Endothelial cell of umbilical vein (primary cell): ENCODE data around the gene SLC22A7. TPM values are rescaled to one million over a fixed set of nuclear protein-coding genes. Genes with fewer than 3 reads are reported as not detected.
"Not testable (repeated sequence)": the region's sequence is repeated elsewhere in the genome, so short reads cannot be mapped to it uniquely, and the experiment has no call there.

Source experiments
- BruUV-seq: library from RNA; stranded (reverse); fragments of 400-500 nt; replicated peaks from 2 replicates; lab custom pipeline; 2021; lab: Mats Ljungman, UMichigan
- CTCF ChIA-PET: fragments of 300-600, 350-600 bp; sonication (Branson Sonifier 250); formaldehyde crosslinking; loops from one replicate; lab custom pipeline; 2021; ENCODE audit warnings: antibody characterized with exemption, inconsistent platforms; lab: Charles Lee
- POLR2A ChIA-PET: fragments of 300-600, 350-600 bp; sonication (Branson Sonifier 250); formaldehyde crosslinking; loops from one replicate; lab custom pipeline; 2021; ENCODE audit warnings: antibody characterized with exemption, inconsistent platforms; lab: Charles Lee
- DNase-seq: peaks from one replicate; pipeline ENCODE4 v3.0.0-alpha.2; 2011; ENCODE audit warnings: low read depth, low spot score
- FAIRE-seq: peaks from 2 replicates; lab custom pipeline; 2011; peaks lifted over from hg19 to GRCh38; lab: Jason Lieb, UNC
- H2AFZ ChIP-seq: 2 replicates; pipeline ENCODE4 v1.6.0; 2012; ENCODE audit warnings: low read depth, low read length, control low read depth, inconsistent platforms
- H3K27ac ChIP-seq: 2 replicates; pipeline ENCODE4 v1.5.1; 2011; ENCODE audit warnings: low read depth, mild to moderate bottlenecking, control low read depth, low read length, moderate library complexity; ENCODE audit not compliant: insufficient read depth
- H3K27me3 ChIP-seq, 2 experiments: 2 replicates each; pipeline versions ENCODE4 v1.6.0 to v1.6.1; 2011; ENCODE audit warnings: low read length in 2 of 2, mixed read lengths in 1 of 2; ENCODE audit not compliant: control insufficient read depth in 2 of 2, insufficient read depth in 2 of 2
- H3K36me3 ChIP-seq, 2 experiments: 2 replicates in 1 of 2; 3 replicates in 1 of 2; pipeline ENCODE4 v1.5.1; 2011; ENCODE audit warnings: low read length in 2 of 2, mild to moderate bottlenecking in 1 of 2, moderate library complexity in 1 of 2; ENCODE audit not compliant: control insufficient read depth in 2 of 2, insufficient read depth in 2 of 2; ENCODE audit errors: extremely low read depth in 1 of 2
- H3K4me1 ChIP-seq: 3 replicates; pipeline ENCODE4 v1.5.1; 2011; ENCODE audit warnings: mild to moderate bottlenecking, low read length; ENCODE audit not compliant: control insufficient read depth, insufficient read depth; ENCODE audit errors: extremely low read depth
- H3K4me2 ChIP-seq: 2 replicates; pipeline ENCODE4 v1.6.1; 2011; ENCODE audit warnings: low read length, control low read depth, mixed read lengths; ENCODE audit not compliant: insufficient read depth
- H3K4me3 ChIP-seq, 3 experiments: fragments of 200-600 bp in 1 of 3; sonication (generic), shearing (Covaris generic) in 1 of 3; replicated peaks in 1 of 3; 2 replicates each; pipeline ENCODE4 v1.5.1; 2011 to 2016; ENCODE audit warnings: control low read depth in 3 of 3, low read length in 3 of 3, mild to moderate bottlenecking in 2 of 3, inconsistent platforms in 1 of 3, low read depth in 1 of 3, moderate library complexity in 1 of 3; ENCODE audit not compliant: insufficient read depth in 1 of 3
- H3K79me2 ChIP-seq: 2 replicates; pipeline ENCODE4 v1.6.0; 2012; ENCODE audit warnings: low read length, inconsistent platforms; ENCODE audit not compliant: control insufficient read depth, insufficient read depth
- H3K9ac ChIP-seq: replicated peaks from 2 replicates; pipeline ENCODE3; 2011; ENCODE audit warnings: low read length, control low read depth; ENCODE audit not compliant: insufficient read depth; ENCODE audit errors: extremely low read depth
- H3K9me1 ChIP-seq: replicated peaks from 3 replicates; pipeline ENCODE4 v1.6.0; 2011; ENCODE audit warnings: mild to moderate bottlenecking, low read length; ENCODE audit not compliant: control insufficient read depth, insufficient read depth; ENCODE audit errors: extremely low read depth
- H3K9me3 ChIP-seq: replicated peaks from 2 replicates; pipeline ENCODE4 v1.5.1; 2012; ENCODE audit warnings: low read length, inconsistent platforms; ENCODE audit not compliant: control insufficient read depth, insufficient read depth
- H4K20me1 ChIP-seq: replicated peaks from 2 replicates; pipeline ENCODE3; 2011; ENCODE audit warnings: mild to moderate bottlenecking, low read length; ENCODE audit not compliant: control insufficient read depth, insufficient read depth; ENCODE audit errors: extremely low read depth
- EZH2 ChIP-seq: IDR thresholded peaks from 2 replicates; pipeline ENCODE4 v1.6.1; 2012; ENCODE audit warnings: borderline replicate concordance, low read depth, mild to moderate bottlenecking, moderate library complexity, low read length, inconsistent platforms; ENCODE audit not compliant: severe bottlenecking
- FOS ChIP-seq: IDR thresholded peaks from 2 replicates; pipeline ENCODE4 v1.6.1; 2011; ENCODE audit warnings: mild to moderate bottlenecking, low read length, moderate library complexity, borderline replicate concordance; ENCODE audit not compliant: insufficient read depth
- GATA2 ChIP-seq: IDR thresholded peaks from 2 replicates; pipeline ENCODE4 v1.7.0; 2011; ENCODE audit warnings: low read depth, mild to moderate bottlenecking, moderate library complexity, mixed read lengths, low read length; ENCODE audit not compliant: insufficient read length, insufficient read depth
- JUN ChIP-seq: IDR thresholded peaks from 2 replicates; pipeline ENCODE4 v1.6.1; 2011; ENCODE audit warnings: borderline replicate concordance, low read depth; ENCODE audit not compliant: insufficient read length, insufficient read depth
- MAX ChIP-seq: IDR thresholded peaks from 2 replicates; pipeline ENCODE4 v1.6.1; 2011; ENCODE audit not compliant: insufficient read depth, insufficient read length
- MYC ChIP-seq: IDR thresholded peaks from one replicate; pipeline ENCODE4 v1.6.1; 2011; ENCODE audit warnings: mild to moderate bottlenecking, low read depth, low read length
- POLR2A ChIP-seq: IDR thresholded peaks from 2 replicates; pipeline ENCODE4 v1.6.1; 2012; ENCODE audit warnings: low read depth, mild to moderate bottlenecking, control low read depth, low read length
- POLR2AphosphoS5 ChIP-seq: IDR thresholded peaks from 2 replicates; pipeline ENCODE4 v1.6.1; 2012; ENCODE audit warnings: low read depth, mild to moderate bottlenecking, control low read depth, low read length, moderate library complexity; ENCODE audit not compliant: insufficient read depth
- dilution Hi-C: fragments of 300-500 bp; cut with MboI; formaldehyde crosslinking; loops from one replicate; pipeline ENCODE4 v1.15.0; 2019; ENCODE audit warnings: low sequenced_read_pairs; ENCODE audit not compliant: extremely low pct_ligation_motif_present
- intact Hi-C: fragments of 100-400 bp; cut with micrococcal nuclease; formaldehyde crosslinking; loops from one replicate; pipeline ENCODE4 v1.10.0; 2022
- polyA plus RNA-seq, 4 experiments: library from polyadenylated mRNA; depleted of rRNA in 3 of 4; stranded (reverse) in 3 of 4; unstranded in 1 of 4; fragments of >200 nt; gene quantifications; 2 replicates each; pipeline versions ENCODE4 v1.2.1 to v1.2.3, GENCODE V29; 2011 to 2012; ENCODE audit warnings: missing spikeins in 1 of 4
- total RNA-seq: library from RNA; stranded (reverse); gene quantifications from 2 replicates; pipeline ENCODE4 v1.2.3, GENCODE V29; 2021
- TF ChIP-seq, protein P1 (sequence below), 2 donors: IDR thresholded peaks; 1 replicate in 1 of 2; 2 replicates in 1 of 2; pipeline ENCODE4 v1.5.1; 2011; ENCODE audit warnings: low read length in 2 of 2, mild to moderate bottlenecking in 2 of 2, moderate library complexity in 2 of 2, control low read depth in 1 of 2, inconsistent platforms in 1 of 2, low read depth in 1 of 2; ENCODE audit not compliant: insufficient read depth in 1 of 2; ENCODE audit errors: extremely low read depth in 1 of 2

The SLC22A7 gene
- total and polyA plus RNA-seq, 2 donors (not counting 3 experiments of a cell fraction or from before 2014, with no cell fraction given), result not detected

GRCh38 chr6:43347444-43347843 lies 49.4 kb downstream of the SLC22A7 start:
- DNase-seq (no peak), FAIRE-seq (no peak)
- dilution Hi-C loops (no loop called here), intact Hi-C loops (no loop called here)
- Histone ChIP-seq H3K4me3 (no peak overlapping the region), H3K9ac (no peak overlapping the region), H4K20me1 (no peaks in the 10 kb centered on the region), H3K27ac (no peak overlapping the region), H2AFZ (no peak overlapping the region), H3K79me2 (no peaks in the 10 kb centered on the region), H3K27me3 (no peaks in the 10 kb centered on the region), H3K4me1 (no peaks in the 10 kb centered on the region), H3K36me3 (peaks cover 5% of the 10 kb centered on the region in 2 experiments), H3K4me2 (no peak overlapping the region), H3K9me1 (no peaks in the 10 kb centered on the region), H3K9me3 (no peaks in the 10 kb centered on the region)
- ChIA-PET CTCF (no interaction called here), POLR2A (no interaction called here)
- no peak for TF ChIP-seq JUN
- TF ChIP-seq GATA2, result no peak
- no peak for TF ChIP-seq MYC
- TF ChIP-seq POLR2AphosphoS5, result no peak
- TF ChIP-seq FOS, result no peak
- TF ChIP-seq, protein P1, sequence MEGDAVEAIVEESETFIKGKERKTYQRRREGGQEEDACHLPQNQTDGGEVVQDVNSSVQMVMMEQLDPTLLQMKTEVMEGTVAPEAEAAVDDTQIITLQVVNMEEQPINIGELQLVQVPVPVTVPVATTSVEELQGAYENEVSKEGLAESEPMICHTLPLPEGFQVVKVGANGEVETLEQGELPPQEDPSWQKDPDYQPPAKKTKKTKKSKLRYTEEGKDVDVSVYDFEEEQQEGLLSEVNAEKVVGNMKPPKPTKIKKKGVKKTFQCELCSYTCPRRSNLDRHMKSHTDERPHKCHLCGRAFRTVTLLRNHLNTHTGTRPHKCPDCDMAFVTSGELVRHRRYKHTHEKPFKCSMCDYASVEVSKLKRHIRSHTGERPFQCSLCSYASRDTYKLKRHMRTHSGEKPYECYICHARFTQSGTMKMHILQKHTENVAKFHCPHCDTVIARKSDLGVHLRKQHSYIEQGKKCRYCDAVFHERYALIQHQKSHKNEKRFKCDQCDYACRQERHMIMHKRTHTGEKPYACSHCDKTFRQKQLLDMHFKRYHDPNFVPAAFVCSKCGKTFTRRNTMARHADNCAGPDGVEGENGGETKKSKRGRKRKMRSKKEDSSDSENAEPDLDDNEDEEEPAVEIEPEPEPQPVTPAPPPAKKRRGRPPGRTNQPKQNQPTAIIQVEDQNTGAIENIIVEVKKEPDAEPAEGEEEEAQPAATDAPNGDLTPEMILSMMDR (IDR thresholded peaks at IDR 0.05; ENCODE audit: extremely low read depth in 1 of 2, insufficient read depth in 1 of 2, low read depth in 1 of 2, low read length in 2 of 2), result no peak
- no peak for TF ChIP-seq POLR2A
- TF ChIP-seq EZH2, result no peak
- no peak for TF ChIP-seq MAX
- no TSS peak for BruUV-seq

DNA sequence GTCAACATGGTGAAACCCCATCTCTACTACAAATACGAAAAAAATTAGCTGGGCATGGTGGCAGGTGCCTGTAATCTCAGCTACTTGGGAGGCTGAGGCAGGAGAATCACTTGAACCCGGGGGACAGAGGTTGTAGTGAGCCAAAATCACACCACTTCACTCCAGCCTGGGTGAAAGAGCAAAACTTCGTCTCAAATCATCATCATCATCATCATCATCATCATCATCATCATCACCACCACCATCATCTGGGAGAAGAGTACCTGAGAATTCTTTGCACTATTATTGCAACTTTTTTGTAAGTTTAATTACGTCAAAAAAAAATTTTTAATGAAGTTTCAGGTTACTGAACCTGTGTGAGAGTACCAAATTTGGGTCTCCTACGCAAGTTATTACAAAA lies 53.9 kb downstream of the SLC22A7 start:
- H2AFZ ChIP-seq, H3K9me1 ChIP-seq, H3K27me3 ChIP-seq, CTCF ChIA-PET, H4K20me1 ChIP-seq, dilution Hi-C loops, H3K79me2 ChIP-seq, H3K4me1 ChIP-seq, H3K9ac ChIP-seq, H3K4me2 ChIP-seq, intact Hi-C loops, FAIRE-seq, H3K9me3 ChIP-seq, H3K4me3 ChIP-seq, H3K27ac ChIP-seq, DNase-seq, BruUV-seq: not testable (repeated sequence)
- peaks cover 3 to 15% of the 10 kb centered on the region in 2 experiments for H3K36me3 ChIP-seq
- POLR2A ChIA-PET, result interaction anchor here (0.7 kb wide), 1 partner anchor 422 kb away, joined by 4 read pairs; no protein-coding TSS in a partner anchor
